ENCODE data around the gene SLC36A4. TPM values are rescaled to one million over a fixed set of nuclear protein-coding genes. Genes with fewer than 3 reads are reported as not detected.

Gene SLC36A4
- total RNA-seq, 1 donor from 2014 or later = 17.8 TPM

DNA sequence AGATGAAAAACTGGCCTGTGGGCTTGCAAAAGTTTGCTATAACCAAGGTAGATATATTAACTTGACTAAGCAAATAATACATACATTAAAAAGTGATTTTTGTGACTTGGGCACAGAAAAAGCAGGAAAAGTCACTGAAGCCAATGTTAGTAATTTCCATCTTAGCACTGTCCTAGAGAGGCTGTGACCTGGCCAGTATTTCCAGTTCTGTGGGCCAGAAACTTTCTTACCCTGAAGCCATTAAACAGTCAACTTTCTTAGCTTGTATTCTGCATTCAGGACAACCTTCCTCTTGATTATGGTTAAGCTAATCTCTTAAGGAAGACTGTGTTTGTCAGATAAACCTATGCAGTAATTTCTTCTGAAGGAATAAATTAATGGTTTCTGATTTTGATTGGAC is 22.3 kb upstream of the SLC36A4 start:
- DNase-seq (no peak), ATAC-seq (no peak)
- intact Hi-C loops (cut with DNase I) = no loop called here
- no peaks in the 10 kb centered on the region for H3K27me3 ChIP-seq (ENCODE audit: low read depth)
- H3K9me3 ChIP-seq = no peaks in the 10 kb centered on the region
- H3K4me1 ChIP-seq = no peaks in the 10 kb centered on the region
- TF ChIP-seq, protein P1, sequence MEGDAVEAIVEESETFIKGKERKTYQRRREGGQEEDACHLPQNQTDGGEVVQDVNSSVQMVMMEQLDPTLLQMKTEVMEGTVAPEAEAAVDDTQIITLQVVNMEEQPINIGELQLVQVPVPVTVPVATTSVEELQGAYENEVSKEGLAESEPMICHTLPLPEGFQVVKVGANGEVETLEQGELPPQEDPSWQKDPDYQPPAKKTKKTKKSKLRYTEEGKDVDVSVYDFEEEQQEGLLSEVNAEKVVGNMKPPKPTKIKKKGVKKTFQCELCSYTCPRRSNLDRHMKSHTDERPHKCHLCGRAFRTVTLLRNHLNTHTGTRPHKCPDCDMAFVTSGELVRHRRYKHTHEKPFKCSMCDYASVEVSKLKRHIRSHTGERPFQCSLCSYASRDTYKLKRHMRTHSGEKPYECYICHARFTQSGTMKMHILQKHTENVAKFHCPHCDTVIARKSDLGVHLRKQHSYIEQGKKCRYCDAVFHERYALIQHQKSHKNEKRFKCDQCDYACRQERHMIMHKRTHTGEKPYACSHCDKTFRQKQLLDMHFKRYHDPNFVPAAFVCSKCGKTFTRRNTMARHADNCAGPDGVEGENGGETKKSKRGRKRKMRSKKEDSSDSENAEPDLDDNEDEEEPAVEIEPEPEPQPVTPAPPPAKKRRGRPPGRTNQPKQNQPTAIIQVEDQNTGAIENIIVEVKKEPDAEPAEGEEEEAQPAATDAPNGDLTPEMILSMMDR (IDR thresholded peaks at IDR 0.05) = no peak
- no peaks in the 10 kb centered on the region for H3K36me3 ChIP-seq
- H3K4me3 ChIP-seq = no peak overlapping the region
- H3K27ac ChIP-seq = no peak overlapping the region

DNA sequence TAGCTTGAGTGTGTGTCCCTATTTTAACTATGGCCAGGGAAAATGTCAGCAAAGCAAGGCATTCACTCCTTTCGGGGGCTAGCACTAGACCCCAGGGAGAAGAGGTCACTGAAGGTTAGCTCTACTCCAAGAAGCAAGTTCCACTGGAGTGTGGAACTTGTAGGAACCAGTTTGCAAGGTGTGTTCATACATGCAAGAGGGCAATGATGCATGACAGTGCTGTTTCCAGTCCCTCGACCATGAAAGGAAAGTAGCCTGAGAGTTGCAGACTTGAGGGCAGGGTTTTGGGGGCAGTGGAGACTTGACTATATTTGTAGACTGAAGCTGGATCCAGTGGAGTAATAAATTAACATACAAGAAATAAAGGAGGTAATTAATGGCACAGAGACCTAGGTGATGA is 21.6 kb upstream of the SLC36A4 start:
- Histone ChIP-seq H3K4me1 (no peaks in the 10 kb centered on the region), H3K27ac (no peak overlapping the region), H3K27me3 (ENCODE audit: low read depth) (no peaks in the 10 kb centered on the region), H3K4me3 (no peak overlapping the region), H3K9me3 (no peaks in the 10 kb centered on the region), H3K36me3 (no peaks in the 10 kb centered on the region)
- no peak for ATAC-seq
- TF ChIP-seq, protein P1 (IDR thresholded peaks at IDR 0.05) = no peak
- intact Hi-C loops (cut with DNase I) = no loop called here
- no peak for DNase-seq

DNA sequence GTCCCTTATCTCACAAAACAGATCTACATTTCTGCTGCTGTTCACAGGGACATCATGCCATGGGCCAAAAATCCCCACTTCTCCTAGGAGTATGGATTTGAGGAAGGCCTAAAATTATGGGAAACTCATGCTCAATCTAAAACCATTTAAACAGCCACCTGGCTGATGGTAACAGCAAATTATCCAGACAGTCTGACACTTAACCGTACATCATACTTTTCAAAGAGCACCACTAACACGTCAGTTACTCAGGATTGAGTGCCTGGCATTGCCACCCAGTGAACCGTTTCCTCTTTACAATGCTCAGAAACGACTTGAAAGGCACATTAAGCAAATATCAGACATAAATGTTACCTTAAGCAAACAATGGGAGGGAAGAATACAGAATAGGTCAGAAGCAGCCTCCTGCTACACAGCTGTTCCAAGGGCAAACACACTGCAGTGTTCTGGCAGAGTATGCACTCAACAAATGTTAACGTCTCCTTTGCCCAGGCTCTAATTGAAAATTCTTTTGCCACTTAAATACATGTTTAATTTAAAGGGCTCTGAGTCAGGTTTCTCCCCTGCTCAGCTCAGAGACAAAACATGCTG is 18.8 kb upstream of the SLC36A4 start:
- ATAC-seq (peak; percentile 77 to 79), DNase-seq (no peak)
- H3K27me3 ChIP-seq (ENCODE audit: low read depth) = no peaks in the 10 kb centered on the region
- intact Hi-C loops (cut with DNase I) = no loop called here
- no peak overlapping the region for H3K4me3 ChIP-seq
- H3K27ac ChIP-seq = no peak overlapping the region
- TF ChIP-seq, protein P1 (IDR thresholded peaks at IDR 0.05) = no peak
- H3K4me1 ChIP-seq = no peaks in the 10 kb centered on the region
- H3K9me3 ChIP-seq = no peaks in the 10 kb centered on the region
- no peaks in the 10 kb centered on the region for H3K36me3 ChIP-seq

DNA sequence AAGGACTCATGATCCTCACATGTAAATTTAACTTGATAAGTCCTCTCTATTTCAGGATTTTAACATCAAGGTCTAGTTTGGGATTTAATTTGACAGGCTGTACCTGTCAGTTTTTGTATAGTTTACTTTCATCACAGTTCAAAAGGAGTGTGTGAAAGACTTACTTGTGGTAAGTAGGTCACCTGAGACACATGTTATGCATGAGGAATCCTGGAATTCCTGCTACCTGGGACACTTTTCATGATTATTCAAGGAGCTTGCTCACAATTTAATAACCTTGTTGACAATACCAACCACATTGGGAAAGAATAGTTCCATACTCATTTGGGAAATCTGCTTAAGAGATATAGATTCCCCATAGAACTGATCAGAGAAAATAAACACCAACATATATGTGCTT is 15.8 kb upstream of the SLC36A4 start:
- TF ChIP-seq, protein P1 (IDR thresholded peaks at IDR 0.05) = no peak
- no peaks in the 10 kb centered on the region for H3K27me3 ChIP-seq (ENCODE audit: low read depth)
- no peaks in the 10 kb centered on the region for H3K4me1 ChIP-seq
- ATAC-seq (no peak), DNase-seq (no peak)
- H3K27ac ChIP-seq = no peak overlapping the region
- peaks cover 4% of the 10 kb centered on the region for H3K9me3 ChIP-seq
- intact Hi-C loops (cut with DNase I) = no loop called here
- no peaks in the 10 kb centered on the region for H3K36me3 ChIP-seq
- H3K4me3 ChIP-seq = no peak overlapping the region

DNA sequence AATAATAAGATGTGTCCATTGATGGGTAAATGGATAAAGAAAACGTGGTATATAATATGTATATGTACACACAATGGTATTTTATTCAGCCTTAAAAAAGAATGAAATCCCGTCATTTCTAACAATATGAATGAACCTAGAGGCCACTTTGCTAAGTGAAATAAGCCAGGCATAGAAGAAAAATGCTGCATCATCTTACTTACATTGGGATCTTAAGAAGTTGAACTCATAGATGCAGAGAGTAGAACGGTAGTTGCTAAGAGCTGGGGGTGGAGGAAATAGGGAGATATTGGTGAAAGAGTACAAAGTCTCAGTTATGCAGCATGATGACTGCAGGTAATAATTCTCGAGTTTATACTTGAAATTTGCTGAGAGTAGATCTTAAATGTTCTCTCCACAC is 14.3 kb upstream of the SLC36A4 start:
- DNase-seq (no peak), ATAC-seq (no peak)
- Histone ChIP-seq H3K9me3 (peaks cover 9% of the 10 kb centered on the region), H3K36me3 (no peaks in the 10 kb centered on the region), H3K4me1 (no peaks in the 10 kb centered on the region), H3K27me3 (ENCODE audit: low read depth) (no peaks in the 10 kb centered on the region), H3K4me3 (no peak overlapping the region), H3K27ac (no peak overlapping the region)
- intact Hi-C loops (cut with DNase I) = no loop called here
- TF ChIP-seq, protein P1 (IDR thresholded peaks at IDR 0.05) = no peak
